ENCODE results near the gene YOD1.

YOD1 gene

DNA sequence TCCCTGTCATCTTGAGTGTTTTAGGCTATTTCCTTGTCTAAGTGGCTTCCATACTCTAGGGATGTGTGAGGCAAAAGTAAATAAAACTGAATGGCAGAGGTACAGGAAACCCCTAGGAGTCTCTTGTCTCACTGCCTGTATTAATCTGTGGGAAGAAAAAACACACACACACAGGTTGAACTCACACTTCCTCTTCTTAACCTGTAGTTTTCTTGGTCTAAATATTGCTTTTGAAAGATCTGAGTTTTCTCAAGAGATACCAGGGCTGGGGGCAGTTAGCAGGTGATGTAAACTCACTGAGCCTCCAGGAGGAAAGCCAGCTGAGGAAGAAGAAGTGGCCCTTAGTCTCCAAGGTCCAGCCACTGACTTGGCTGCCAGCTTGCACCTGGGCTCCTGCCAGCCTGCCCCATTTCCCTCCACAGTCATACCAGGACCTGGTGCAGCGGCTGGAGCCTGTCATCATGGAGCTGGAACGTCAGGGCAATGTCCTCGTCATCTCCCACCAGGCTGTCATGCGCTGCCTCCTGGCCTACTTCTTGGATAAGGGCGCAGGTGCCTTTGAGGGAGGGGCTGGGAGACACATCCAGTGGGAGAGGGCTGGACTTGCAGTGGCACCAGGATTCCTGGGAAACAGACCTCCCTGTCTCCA is 19.0 kb upstream of the YOD1 start:
- no peak overlapping the region for H3K27ac ChIP-seq (ENCODE audit: low read length)
- no peaks in the 10 kb centered on the region for H3K27me3 ChIP-seq (ENCODE audit: insufficient read depth, low read length)
- H3K9ac ChIP-seq (ENCODE audit: low read depth, low read length): no peak overlapping the region
- H3K4me1 ChIP-seq (ENCODE audit: insufficient read depth, low read length): no peaks in the 10 kb centered on the region
- peaks cover 66% of the 10 kb centered on the region for H3K36me3 ChIP-seq (ENCODE audit: insufficient read depth, low read depth, low read length)
- no peak overlapping the region for H3K4me3 ChIP-seq (ENCODE audit: low read length)
- H3K9me3 ChIP-seq (ENCODE audit: insufficient read depth, low read depth, low read length): no peaks in the 10 kb centered on the region

GRCh38 chr1:207069061-207069460 is 18.1 kb upstream of the YOD1 start:
- peaks cover 63% of the 10 kb centered on the region for H3K36me3 ChIP-seq (ENCODE audit: insufficient read depth, low read depth, low read length)
- no peaks in the 10 kb centered on the region for H3K4me1 ChIP-seq (ENCODE audit: insufficient read depth, low read length)

DNA sequence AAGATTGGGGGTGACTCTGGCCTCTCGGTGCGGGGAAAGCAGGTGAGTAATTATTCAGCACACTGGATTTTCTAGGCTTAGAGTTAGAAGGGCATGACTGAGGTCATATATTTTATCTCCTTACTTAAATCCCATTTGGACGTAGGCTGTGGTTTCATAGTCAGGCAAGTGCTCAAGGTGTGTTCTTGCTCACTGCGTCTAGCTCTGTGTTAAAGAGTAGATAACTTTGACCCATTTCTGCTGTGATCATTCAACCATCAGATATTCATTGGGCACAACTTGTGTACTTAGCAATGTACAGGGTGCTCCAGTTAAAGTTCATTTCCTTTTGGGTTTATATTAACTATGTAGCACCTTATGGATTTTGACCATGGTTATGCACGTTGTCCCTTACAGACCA is 16.7 kb upstream of the YOD1 start:
- Histone ChIP-seq H3K27me3 (ENCODE audit: insufficient read depth, low read length) (no peaks in the 10 kb centered on the region), H3K9me3 (ENCODE audit: insufficient read depth, low read depth, low read length) (no peaks in the 10 kb centered on the region), H3K4me3 (ENCODE audit: low read length) (no peak overlapping the region), H3K4me1 (ENCODE audit: insufficient read depth, low read length) (no peaks in the 10 kb centered on the region), H3K9ac (ENCODE audit: low read depth, low read length) (no peak overlapping the region), H3K36me3 (ENCODE audit: insufficient read depth, low read depth, low read length) (peaks cover 72% of the 10 kb centered on the region), H3K27ac (ENCODE audit: low read length) (no peak overlapping the region)

More at GRCh38 chr1:207069061-207069460, 18.1 kb upstream of the YOD1 start:
- no peaks in the 10 kb centered on the region for H3K9me3 ChIP-seq (ENCODE audit: insufficient read depth, low read depth, low read length)
- H3K27ac ChIP-seq (ENCODE audit: low read length): no peak overlapping the region
- no peaks in the 10 kb centered on the region for H3K27me3 ChIP-seq (ENCODE audit: insufficient read depth, low read length)
- H3K4me3 ChIP-seq (ENCODE audit: low read length): no peak overlapping the region
- H3K9ac ChIP-seq (ENCODE audit: low read depth, low read length): no peak overlapping the region

DNA sequence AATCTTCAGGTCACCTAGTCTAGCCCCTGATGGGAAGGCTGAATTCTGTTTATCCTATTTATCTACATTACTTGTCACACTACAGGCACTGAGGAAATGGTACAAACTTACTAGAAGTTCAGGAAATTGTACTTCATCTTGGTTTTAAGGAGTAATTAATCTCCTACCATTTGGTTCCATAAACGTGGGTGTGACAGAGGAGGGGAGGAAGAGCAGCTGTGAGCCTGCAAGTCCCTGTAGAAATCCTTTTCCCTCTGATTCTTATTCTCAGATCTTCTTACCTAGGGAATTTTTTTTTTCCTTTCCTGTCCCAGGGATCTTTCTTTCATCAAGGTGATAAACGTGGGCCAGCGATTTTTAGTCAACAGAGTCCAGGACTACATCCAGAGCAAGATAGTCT is 16.2 kb upstream of the YOD1 start:
- H3K27me3 ChIP-seq (ENCODE audit: insufficient read depth, low read length): no peaks in the 10 kb centered on the region
- peaks cover 76% of the 10 kb centered on the region for H3K36me3 ChIP-seq (ENCODE audit: insufficient read depth, low read depth, low read length)

GRCh38 chr1:207064561-207064960 is 13.6 kb upstream of the YOD1 start:
- H3K27ac ChIP-seq (ENCODE audit: low read length): no peak overlapping the region
- H3K9ac ChIP-seq (ENCODE audit: low read depth, low read length): no peak overlapping the region
- H3K9me3 ChIP-seq (ENCODE audit: insufficient read depth, low read depth, low read length): no peaks in the 10 kb centered on the region
- H3K4me3 ChIP-seq (ENCODE audit: low read length): no peak overlapping the region
- no peaks in the 10 kb centered on the region for H3K27me3 ChIP-seq (ENCODE audit: insufficient read depth, low read length)
- no peaks in the 10 kb centered on the region for H3K4me1 ChIP-seq (ENCODE audit: insufficient read depth, low read length)
- H3K36me3 ChIP-seq (ENCODE audit: insufficient read depth, low read depth, low read length): peaks cover 56% of the 10 kb centered on the region

More for the DNA sequence above, 16.2 kb upstream of the YOD1 start:
- no peaks in the 10 kb centered on the region for H3K9me3 ChIP-seq (ENCODE audit: insufficient read depth, low read depth, low read length)
- no peak overlapping the region for H3K27ac ChIP-seq (ENCODE audit: low read length)
- no peak overlapping the region; the same call in 1 of the 2 replicates for H3K9ac ChIP-seq (ENCODE audit: low read depth, low read length)
- no peaks in the 10 kb centered on the region for H3K4me1 ChIP-seq (ENCODE audit: insufficient read depth, low read length)
- no peak overlapping the region for H3K4me3 ChIP-seq (ENCODE audit: low read length)

GRCh38 chr1:207063014-207063413 is 12.0 kb upstream of the YOD1 start:
- Histone ChIP-seq H3K9ac (ENCODE audit: low read depth, low read length) (no peak overlapping the region), H3K27ac (ENCODE audit: low read length) (no peak overlapping the region), H3K4me1 (ENCODE audit: insufficient read depth, low read length) (no peaks in the 10 kb centered on the region), H3K27me3 (ENCODE audit: insufficient read depth, low read length) (no peaks in the 10 kb centered on the region), H3K36me3 (ENCODE audit: insufficient read depth, low read depth, low read length) (peaks cover 44% of the 10 kb centered on the region), H3K4me3 (ENCODE audit: low read length) (no peak overlapping the region), H3K9me3 (ENCODE audit: insufficient read depth, low read depth, low read length) (no peaks in the 10 kb centered on the region)

DNA sequence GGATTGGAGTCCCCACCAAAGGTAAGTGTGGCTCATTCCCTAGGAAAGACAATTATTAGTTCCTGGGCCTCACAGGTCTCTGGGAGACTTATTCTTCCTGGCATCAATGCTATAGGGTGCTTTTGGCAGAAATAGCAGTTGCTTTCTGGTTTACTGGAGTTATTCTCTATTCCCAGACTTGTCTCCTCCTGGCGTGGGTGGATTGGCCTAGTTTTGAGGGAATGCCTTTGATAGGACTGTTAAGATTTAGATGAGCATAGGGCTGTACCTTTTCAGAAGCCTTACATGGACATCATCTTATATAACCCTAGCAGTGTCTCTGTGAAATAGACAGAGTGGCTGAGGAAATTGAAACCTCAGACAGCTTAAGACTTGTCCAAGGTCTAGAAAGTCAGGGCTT is 11.1 kb upstream of the YOD1 start:
- H3K27me3 ChIP-seq (ENCODE audit: insufficient read depth, low read length): no peaks in the 10 kb centered on the region
- no peak overlapping the region for H3K4me3 ChIP-seq (ENCODE audit: low read length)
- H3K4me1 ChIP-seq (ENCODE audit: insufficient read depth, low read length): no peaks in the 10 kb centered on the region
- no peak overlapping the region for H3K27ac ChIP-seq (ENCODE audit: low read length)
- H3K9me3 ChIP-seq (ENCODE audit: insufficient read depth, low read depth, low read length): no peaks in the 10 kb centered on the region
- no peak overlapping the region for H3K9ac ChIP-seq (ENCODE audit: low read depth, low read length)
- H3K36me3 ChIP-seq (ENCODE audit: insufficient read depth, low read depth, low read length): peaks cover 36% of the 10 kb centered on the region

- Histone ChIP-seq H3K9ac (ENCODE audit: low read depth, low read length) (no peak overlapping the region), H3K9me3 (ENCODE audit: insufficient read depth, low read depth, low read length) (no peaks in the 10 kb centered on the region), H3K27me3 (ENCODE audit: insufficient read depth, low read length) (no peaks in the 10 kb centered on the region), H3K27ac (ENCODE audit: low read length) (no peak overlapping the region), H3K36me3 (ENCODE audit: insufficient read depth, low read depth, low read length) (peaks cover 32% of the 10 kb centered on the region), H3K4me1 (ENCODE audit: insufficient read depth, low read length) (no peaks in the 10 kb centered on the region), H3K4me3 (ENCODE audit: low read length) (no peak overlapping the region)
Measured at GRCh38 chr1:207060596-207060995, 9.6 kb upstream of the YOD1 start.

- Histone ChIP-seq H3K27me3 (ENCODE audit: insufficient read depth, low read length) (no peaks in the 10 kb centered on the region), H3K9me3 (ENCODE audit: insufficient read depth, low read depth, low read length) (no peaks in the 10 kb centered on the region), H3K4me3 (ENCODE audit: low read length) (no peak overlapping the region), H3K36me3 (ENCODE audit: insufficient read depth, low read depth, low read length) (peaks cover 28% of the 10 kb centered on the region), H3K27ac (ENCODE audit: low read length) (no peak overlapping the region), H3K9ac (ENCODE audit: low read depth, low read length) (no peak overlapping the region), H3K4me1 (ENCODE audit: insufficient read depth, low read length) (no peaks in the 10 kb centered on the region)
Measured at GRCh38 chr1:207059881-207060280, 8.9 kb upstream of the YOD1 start.

GRCh38 chr1:207058878-207059867 is 8.2 kb upstream of the YOD1 start:
- Histone ChIP-seq H3K4me1 (ENCODE audit: insufficient read depth, low read length) (no peaks in the 10 kb centered on the region), H3K4me3 (ENCODE audit: low read length) (no peak overlapping the region), H3K9me3 (ENCODE audit: insufficient read depth, low read depth, low read length) (no peaks in the 10 kb centered on the region), H3K27ac (ENCODE audit: low read length) (no peak overlapping the region), H3K27me3 (ENCODE audit: insufficient read depth, low read length) (no peaks in the 10 kb centered on the region), H3K36me3 (ENCODE audit: insufficient read depth, low read depth, low read length) (peaks cover 24% of the 10 kb centered on the region), H3K9ac (ENCODE audit: low read depth, low read length) (no peak overlapping the region)

GRCh38 chr1:207058252-207058651 is 7.2 kb upstream of the YOD1 start:
- H3K9ac ChIP-seq (ENCODE audit: low read depth, low read length): no peak overlapping the region

GRCh38 chr1:207056673-207057072 is 5.7 kb upstream of the YOD1 start:
- no peak overlapping the region for H3K4me3 ChIP-seq (ENCODE audit: low read length)
- 0 out of 2 replicates have a peak, but pooled peaks cover 3% of the 10 kb centered on the region for H3K4me1 ChIP-seq (ENCODE audit: insufficient read depth, low read length)
- H3K27me3 ChIP-seq (ENCODE audit: insufficient read depth, low read length): no peaks in the 10 kb centered on the region
- H3K27ac ChIP-seq (ENCODE audit: low read length): no peak overlapping the region
- H3K9ac ChIP-seq (ENCODE audit: low read depth, low read length): no peak overlapping the region
- no peaks in the 10 kb centered on the region for H3K9me3 ChIP-seq (ENCODE audit: insufficient read depth, low read depth, low read length)
- no peaks in the 10 kb centered on the region for H3K36me3 ChIP-seq (ENCODE audit: insufficient read depth, low read depth, low read length)

More at GRCh38 chr1:207058252-207058651, 7.2 kb upstream of the YOD1 start:
- no peaks in the 10 kb centered on the region for H3K4me1 ChIP-seq (ENCODE audit: insufficient read depth, low read length)
- H3K36me3 ChIP-seq (ENCODE audit: insufficient read depth, low read depth, low read length): peaks cover 15% of the 10 kb centered on the region
- H3K27ac ChIP-seq (ENCODE audit: low read length): no peak overlapping the region
- no peaks in the 10 kb centered on the region for H3K27me3 ChIP-seq (ENCODE audit: insufficient read depth, low read length)
- no peaks in the 10 kb centered on the region for H3K9me3 ChIP-seq (ENCODE audit: insufficient read depth, low read depth, low read length)
- H3K4me3 ChIP-seq (ENCODE audit: low read length): no peak overlapping the region

Data from iPS-20b (cell line).